Tibial nerve (tissue), 4 donors: ENCODE measurements around the gene RPTOR. TPM values are rescaled to one million over a fixed set of nuclear protein-coding genes. Genes with fewer than 3 reads are reported as not detected.

Experiments used
- DNase-seq, 2 donors: peaks; one replicate each; pipeline ENCODE4 v3.0.0-alpha.2; 2019; ENCODE audit warnings: low spot score in 2 of 2
- H3K27ac ChIP-seq, 4 donors: fragments of 200-600 bp; sonication (generic) in 3 of 4; one replicate each; pipeline ENCODE4 v1.5.1; 2017 to 2019; ENCODE audit warnings: mild to moderate bottlenecking in 1 of 4
- H3K27me3 ChIP-seq, 2 donors: fragments of 200-600 bp; sonication (generic) in 1 of 2; one replicate each; pipeline versions ENCODE4 v1.5.1 to v1.6.0; 2017 to 2019
- H3K36me3 ChIP-seq, 3 donors: fragments of 200-600 bp; sonication (generic); one replicate each; pipeline ENCODE4 v1.5.1; 2018 to 2019
- H3K4me1 ChIP-seq, 4 donors: fragments of 200-600 bp; sonication (generic) in 3 of 4; one replicate each; pipeline ENCODE4 v1.5.1; 2017 to 2019
- H3K4me3 ChIP-seq, 4 donors: fragments of 200-600 bp; sonication (generic) in 3 of 4; one replicate each; pipeline ENCODE4 v1.5.1; 2017 to 2019; ENCODE audit warnings: mild to moderate bottlenecking in 1 of 4, moderate library complexity in 1 of 4
- H3K9me3 ChIP-seq, 4 donors: fragments of 200-600 bp; sonication (generic) in 3 of 4; one replicate each; pipeline ENCODE4 v1.5.1; 2017 to 2019
- EP300 ChIP-seq, 2 donors: sonication (generic); formaldehyde crosslinking; IDR thresholded peaks; one replicate each; pipeline ENCODE4 v1.6.1; 2017; ENCODE audit warnings: antibody characterized with exemption in 2 of 2, mild to moderate bottlenecking in 1 of 2
- POLR2A ChIP-seq, 2 donors: fragments of 450-650 bp; IDR thresholded peaks; one replicate each; pipeline ENCODE4 v1.6.1; 2017; ENCODE audit warnings: antibody characterized with exemption in 2 of 2, mild to moderate bottlenecking in 2 of 2, moderate library complexity in 2 of 2
- WGBS, 2 donors: methylation state at CpG; one replicate each; pipeline ENCODE4 v1.1.5; 2018; 5-methylcytosine and 5-hydroxymethylcytosine counted together
- total RNA-seq, 4 donors: library from RNA; depleted of rRNA; stranded (reverse); fragments of >200 nt; gene quantifications; one replicate each; pipeline ENCODE4 v1.1.0, GENCODE V29; 2016
- TF ChIP-seq, protein P1 (sequence below), 5 experiments: fragments of 200-600 bp in 3 of 5; fragments of 450-650 bp in 2 of 5; sonication (generic) in 3 of 5; IDR thresholded peaks; one replicate each; pipeline ENCODE4 v1.5.1; 2016 to 2019; ENCODE audit warnings: antibody characterized with exemption in 5 of 5, mild to moderate bottlenecking in 3 of 5, moderate library complexity in 2 of 5

Gene RPTOR
- total RNA-seq, 4 donors from 2014 or later = 34.7 to 56.4 (median 40.1) TPM

DNA sequence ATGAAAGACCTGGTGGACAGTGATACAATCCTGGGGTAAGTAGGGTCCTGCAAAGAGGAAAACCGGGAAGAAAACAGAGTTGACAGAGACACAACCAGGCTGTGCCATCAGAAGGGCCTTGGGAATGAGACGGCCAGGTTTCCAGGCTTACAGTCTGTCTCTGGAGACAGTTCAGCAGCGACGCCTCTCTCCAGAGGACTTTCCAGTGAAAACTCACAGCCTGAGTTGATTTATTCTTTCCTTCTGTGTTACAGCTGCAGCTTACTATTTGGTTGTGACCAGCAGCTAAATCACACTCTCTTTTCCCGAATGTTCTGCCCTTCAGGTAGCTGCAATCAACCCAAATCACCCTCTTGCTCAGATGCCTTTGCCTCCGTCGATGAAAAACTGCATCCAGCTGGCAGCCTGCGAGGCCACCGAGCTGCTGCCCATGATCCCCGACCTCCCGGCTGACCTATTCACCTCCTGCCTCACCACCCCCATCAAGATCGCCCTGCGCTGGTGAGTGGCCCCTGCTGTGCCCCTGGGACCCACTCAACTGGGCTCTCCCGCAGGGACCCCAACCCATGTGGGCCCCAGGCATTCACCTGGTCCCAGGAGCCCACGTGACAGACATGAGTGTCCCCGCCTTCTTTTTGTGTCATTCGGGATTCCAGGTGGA, 209.2 kb downstream of the RPTOR start:
- no peaks in the 10 kb centered on the region for H3K9me3 ChIP-seq
- DNase-seq = no peak
- peaks cover 0 to 16% (median 3%) of the 10 kb centered on the region in 4 donors for H3K4me1 ChIP-seq
- 77 to 78% methylated on average over 17 of the region's 17 CpGs for WGBS, 2 donors
- H3K27ac ChIP-seq = no peak overlapping the region
- H3K36me3 ChIP-seq = peaks cover 0 to 27% (median 0%) of the 10 kb centered on the region in 3 donors
- H3K27me3 ChIP-seq = no peaks in the 10 kb centered on the region
- TF ChIP-seq, protein P1, sequence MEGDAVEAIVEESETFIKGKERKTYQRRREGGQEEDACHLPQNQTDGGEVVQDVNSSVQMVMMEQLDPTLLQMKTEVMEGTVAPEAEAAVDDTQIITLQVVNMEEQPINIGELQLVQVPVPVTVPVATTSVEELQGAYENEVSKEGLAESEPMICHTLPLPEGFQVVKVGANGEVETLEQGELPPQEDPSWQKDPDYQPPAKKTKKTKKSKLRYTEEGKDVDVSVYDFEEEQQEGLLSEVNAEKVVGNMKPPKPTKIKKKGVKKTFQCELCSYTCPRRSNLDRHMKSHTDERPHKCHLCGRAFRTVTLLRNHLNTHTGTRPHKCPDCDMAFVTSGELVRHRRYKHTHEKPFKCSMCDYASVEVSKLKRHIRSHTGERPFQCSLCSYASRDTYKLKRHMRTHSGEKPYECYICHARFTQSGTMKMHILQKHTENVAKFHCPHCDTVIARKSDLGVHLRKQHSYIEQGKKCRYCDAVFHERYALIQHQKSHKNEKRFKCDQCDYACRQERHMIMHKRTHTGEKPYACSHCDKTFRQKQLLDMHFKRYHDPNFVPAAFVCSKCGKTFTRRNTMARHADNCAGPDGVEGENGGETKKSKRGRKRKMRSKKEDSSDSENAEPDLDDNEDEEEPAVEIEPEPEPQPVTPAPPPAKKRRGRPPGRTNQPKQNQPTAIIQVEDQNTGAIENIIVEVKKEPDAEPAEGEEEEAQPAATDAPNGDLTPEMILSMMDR (IDR thresholded peaks at IDR 0.05) = no peak
- TF ChIP-seq POLR2A (IDR thresholded peaks at IDR 0.05) (no peak), EP300 (IDR thresholded peaks at IDR 0.05) (no peak)
- H3K4me3 ChIP-seq = no peak overlapping the region

DNA sequence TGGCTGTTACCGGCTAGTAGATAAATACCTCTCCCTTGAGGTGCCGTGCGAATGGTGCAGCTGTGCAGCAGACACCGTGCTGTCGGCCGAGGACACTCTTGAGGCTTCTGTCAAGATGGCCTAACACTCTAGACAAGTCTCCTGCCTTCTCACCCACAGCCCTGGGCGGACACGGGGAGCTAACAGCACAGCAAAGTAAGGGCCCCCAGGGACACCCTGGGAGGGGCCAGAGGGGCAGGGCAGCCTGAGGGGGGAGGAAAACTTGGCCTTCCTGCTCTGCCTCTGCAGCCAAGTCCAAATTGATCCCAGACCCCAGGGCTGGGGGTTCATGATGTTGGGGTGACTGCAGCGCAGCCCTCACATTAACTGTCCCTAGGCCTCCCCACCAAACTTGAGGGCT, 210.2 kb downstream of the RPTOR start:
- WGBS, 2 donors = 75 to 87% methylated on average over 9 of the region's 9 CpGs
- TF ChIP-seq, protein P1 (IDR thresholded peaks at IDR 0.05) = no peak
- no peak for TF ChIP-seq POLR2A (IDR thresholded peaks at IDR 0.05)
- TF ChIP-seq EP300 (IDR thresholded peaks at IDR 0.05) = no peak
- DNase-seq = no peak
- H3K9me3 ChIP-seq = no peaks in the 10 kb centered on the region
- no peak overlapping the region for H3K27ac ChIP-seq
- peaks cover 0 to 16% (median 3%) of the 10 kb centered on the region in 4 donors for H3K4me1 ChIP-seq
- H3K27me3 ChIP-seq = no peaks in the 10 kb centered on the region
- no peak overlapping the region for H3K4me3 ChIP-seq
- peaks cover 0 to 27% (median 0%) of the 10 kb centered on the region in 3 donors for H3K36me3 ChIP-seq

DNA sequence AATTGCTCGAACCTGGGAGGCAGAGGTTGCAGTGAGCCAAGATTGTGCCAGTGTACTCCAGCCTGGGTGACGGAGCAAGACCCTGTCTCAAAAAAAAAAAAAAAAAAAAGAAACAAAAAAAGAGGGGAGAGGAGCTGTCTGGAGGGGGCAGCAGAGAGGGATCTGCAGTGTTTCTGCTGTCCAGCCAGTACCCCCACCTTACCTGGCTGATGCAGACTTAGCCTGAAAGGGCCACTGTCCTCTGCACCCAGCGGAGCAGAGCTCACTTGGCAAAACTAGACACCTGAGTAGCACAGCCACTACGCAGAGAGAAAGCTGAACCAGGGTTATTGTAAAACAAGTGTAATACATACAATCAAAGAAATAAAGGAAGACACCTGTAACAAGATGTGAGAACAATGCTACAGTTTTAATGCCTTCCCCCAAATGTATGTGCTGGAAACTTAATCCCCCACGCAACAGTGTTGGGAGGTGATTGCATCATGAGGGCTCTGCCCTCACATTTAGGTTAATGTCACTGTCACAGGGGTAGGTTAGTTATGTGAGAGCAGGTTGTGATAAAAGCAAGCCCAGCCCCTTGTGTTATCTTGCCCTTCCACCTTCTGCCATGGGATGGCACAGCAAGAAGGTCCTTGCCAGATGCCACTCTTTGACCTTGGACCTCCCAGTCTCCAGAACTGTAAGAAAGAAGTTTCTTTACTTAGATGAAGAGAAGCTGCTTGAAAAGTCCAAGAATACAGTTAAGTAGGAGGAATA, 211.2 kb downstream of the RPTOR start:
- peaks cover 0 to 16% (median 3%) of the 10 kb centered on the region in 4 donors for H3K4me1 ChIP-seq

DNA sequence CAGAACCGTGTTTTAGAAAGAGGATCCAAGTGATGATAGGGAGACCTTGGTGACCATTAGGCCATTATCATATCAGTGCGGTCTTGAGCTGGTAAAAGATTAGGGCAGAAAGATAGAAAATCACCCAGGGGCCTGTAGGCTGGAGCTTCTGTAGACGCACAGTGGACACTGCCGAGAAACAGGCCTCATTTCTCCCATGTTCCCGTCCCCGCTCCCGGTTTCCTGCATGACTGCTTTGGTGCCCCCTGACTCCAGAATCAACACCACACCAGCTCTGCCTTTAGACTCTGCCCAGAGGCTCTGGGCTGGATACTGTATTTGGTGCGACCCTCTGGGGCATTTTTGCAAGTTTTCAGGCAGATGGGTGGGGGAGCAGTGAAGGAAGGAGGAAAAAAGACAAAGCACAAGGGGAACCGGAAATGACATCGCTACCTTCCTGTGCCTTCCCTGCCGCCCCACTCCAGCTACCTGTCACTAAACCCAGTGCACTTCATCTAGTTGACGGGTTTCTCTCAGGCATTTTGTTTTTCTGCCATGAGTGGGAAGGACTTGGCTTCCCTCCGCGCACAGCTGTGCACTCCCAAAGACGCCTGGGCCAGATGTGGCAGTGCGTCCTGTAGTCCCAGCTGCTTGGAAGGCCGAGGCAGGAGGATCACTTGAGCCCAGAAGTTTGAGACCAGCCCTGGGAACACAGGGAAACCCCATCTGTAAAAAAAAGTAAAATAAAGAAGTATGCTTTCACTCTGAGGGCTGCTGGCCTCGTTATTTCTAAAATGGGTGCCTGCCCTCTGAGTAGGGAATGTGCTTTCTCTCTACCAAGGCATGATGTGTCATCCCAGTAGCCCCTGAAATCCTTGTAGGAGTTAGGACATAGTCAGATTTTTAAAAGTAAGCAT, 214.1 kb downstream of the RPTOR start:
- WGBS, 2 donors = 80 to 82% methylated on average over 18 of the region's 18 CpGs
- Histone ChIP-seq H3K27ac (peak overlapping the region in 1 of 4 donors; percentile 45), H3K27me3 (no peaks in the 10 kb centered on the region), H3K4me3 (no peak overlapping the region), H3K9me3 (no peaks in the 10 kb centered on the region), H3K36me3 (peaks cover 0 to 25% (median 0%) of the 10 kb centered on the region in 3 donors), H3K4me1 (peaks cover 0 to 5% (median 0%) of the 10 kb centered on the region in 4 donors)
- no peak for TF ChIP-seq POLR2A (IDR thresholded peaks at IDR 0.05)
- TF ChIP-seq, protein P1 (IDR thresholded peaks at IDR 0.05) = no peak
- DNase-seq = no peak

More for the DNA sequence above, 211.2 kb downstream of the RPTOR start:
- TF ChIP-seq POLR2A (IDR thresholded peaks at IDR 0.05) = no peak
- TF ChIP-seq EP300 (IDR thresholded peaks at IDR 0.05) = no peak
- TF ChIP-seq, protein P1 (IDR thresholded peaks at IDR 0.05) = no peak
- no peak overlapping the region for H3K4me3 ChIP-seq
- WGBS, 2 donors = 97 to 99% methylated on average over 5 of the region's 5 CpGs
- no peaks in the 10 kb centered on the region for H3K27me3 ChIP-seq
- H3K27ac ChIP-seq = no peak overlapping the region
- DNase-seq = no peak
- H3K9me3 ChIP-seq = no peaks in the 10 kb centered on the region
- H3K36me3 ChIP-seq = peaks cover 0 to 27% (median 0%) of the 10 kb centered on the region in 3 donors
